HepG2 (cell line): Measurements from ENCODE around the gene ADAM8. TPM values are rescaled to one million over a fixed set of nuclear protein-coding genes. Genes with fewer than 3 reads are reported as not detected.

Experiments
- ATAC-seq: fragments of 200-7000 bp; cut with Tn5 transposase; 3 replicates; pipeline ENCODE4 v1.9.1; 2020; ENCODE audit warnings: mild to moderate bottlenecking, moderate library complexity
- BruUV-seq: library from RNA; stranded (reverse); fragments of 400-500 nt; replicated peaks from 2 replicates; lab custom pipeline; 2021; lab: Mats Ljungman, UMichigan
- CTCF ChIA-PET: fragments of 300-600 bp; formaldehyde crosslinking; extraction: SDS; loops from one replicate; lab custom pipeline; 2021; ENCODE audit warnings: low total read pairs, inconsistent platforms, low intra/inter-chr PET ratio; lab: Yijun Ruan, JAX
- POLR2A ChIA-PET: fragments of 350-600 bp; sonication (Branson Sonifier 250); formaldehyde crosslinking; loops from one replicate; lab custom pipeline; 2020; ENCODE audit warnings: antibody characterized with exemption, inconsistent platforms; lab: Yijun Ruan, JAX
- DNase-seq: peaks from one replicate; pipeline ENCODE4 v3.0.0-alpha.2; 2015; ENCODE audit warnings: low spot score
- FAIRE-seq: peaks from 3 replicates; lab custom pipeline; 2011; peaks lifted over from hg19 to GRCh38; lab: Jason Lieb, UNC
- H2AFZ ChIP-seq: one replicate; pipeline ENCODE4 v1.6.1; 2011; ENCODE audit warnings: low read length, inconsistent platforms
- H3K27ac ChIP-seq: fragments of 300-600 bp; 3 replicates; pipeline ENCODE4 v1.8.0; 2011; ENCODE audit warnings: mixed run types, mild to moderate bottlenecking, mixed read lengths, low read length, inconsistent platforms; ENCODE audit not compliant: insufficient read depth; ENCODE audit errors: extremely low read length
- H3K27me3 ChIP-seq, 2 experiments: fragments of 200-600 bp in 1 of 2; 2 replicates in 1 of 2; 3 replicates in 1 of 2; pipeline versions ENCODE4 v1.6.0 to v1.8.0; 2011; ENCODE audit warnings: low read length in 2 of 2, mild to moderate bottlenecking in 2 of 2, moderate library complexity in 2 of 2, inconsistent platforms in 1 of 2; ENCODE audit not compliant: insufficient read depth in 2 of 2, control insufficient read depth in 1 of 2
- H3K36me3 ChIP-seq, 2 experiments: fragments of 200-600 bp in 1 of 2; replicated peaks in 1 of 2; 2 replicates in 1 of 2; 3 replicates in 1 of 2; pipeline versions ENCODE4 v1.5.1 to v1.8.0; 2011; ENCODE audit warnings: low read length in 2 of 2, inconsistent platforms in 1 of 2; ENCODE audit not compliant: insufficient read depth in 2 of 2, control insufficient read depth in 1 of 2
- H3K4me1 ChIP-seq: 2 replicates; pipeline ENCODE4 v1.5.1; 2012; ENCODE audit warnings: low read length, inconsistent platforms; ENCODE audit not compliant: insufficient read depth
- H3K4me2 ChIP-seq: 2 replicates; pipeline ENCODE4 v1.6.0; 2011; ENCODE audit warnings: low read depth, low read length, inconsistent platforms
- H3K4me3 ChIP-seq, 3 experiments: fragments of 200-600 bp in 1 of 3; sonication (generic), shearing (Covaris generic) in 1 of 3; replicated peaks in 1 of 3; 2 replicates each; pipeline ENCODE4 v1.5.1; 2011 to 2016; ENCODE audit warnings: low read length in 3 of 3, inconsistent platforms in 2 of 3, low read depth in 2 of 3, mild to moderate bottlenecking in 2 of 3, control low read depth in 1 of 3, mixed read lengths in 1 of 3; ENCODE audit not compliant: insufficient read depth in 1 of 3
- H3K79me2 ChIP-seq: one replicate; pipeline ENCODE4 v1.6.1; 2011; ENCODE audit warnings: low read length, inconsistent platforms; ENCODE audit not compliant: insufficient read depth
- H3K9ac ChIP-seq: 2 replicates; pipeline ENCODE4 v1.6.0; 2011; ENCODE audit warnings: mild to moderate bottlenecking, low read depth, low read length, inconsistent platforms; ENCODE audit not compliant: insufficient read depth
- H3K9me3 ChIP-seq: 2 replicates; pipeline ENCODE4 v1.5.1; 2012; ENCODE audit warnings: mild to moderate bottlenecking, low read length
- H4K20me1 ChIP-seq: 2 replicates; pipeline ENCODE4 v1.6.0; 2011; ENCODE audit warnings: inconsistent platforms, mild to moderate bottlenecking, low read length, moderate library complexity; ENCODE audit not compliant: insufficient read depth
- AKAP8 ChIP-seq: sonication (generic); formaldehyde crosslinking; IDR thresholded peaks from 2 replicates; pipeline ENCODE4 v1.5.1; 2020; ENCODE audit warnings: mild to moderate bottlenecking, missing genetic modification reagents
- GABPB1 ChIP-seq: IDR thresholded peaks from 2 replicates; pipeline ENCODE4 v1.6.1; 2016; ENCODE audit warnings: mild to moderate bottlenecking, missing genetic modification reagents, moderate library complexity, missing compliant biosample characterization
- NRL ChIP-seq: sonication (generic); formaldehyde crosslinking; IDR thresholded peaks from 2 replicates; pipeline ENCODE4 v1.5.0; 2020; ENCODE audit warnings: missing genetic modification reagents, mild to moderate bottlenecking, moderate library complexity, borderline replicate concordance
- SRSF1 ChIP-seq: fragments of 200-400 bp; formaldehyde crosslinking; optimal IDR thresholded peaks from 2 replicates; pipeline ENCODE3; 2017; ENCODE audit warnings: mild to moderate bottlenecking, low read depth, low read length, moderate library complexity
- SRY ChIP-seq: sonication (generic); formaldehyde crosslinking; IDR thresholded peaks from 2 replicates; pipeline ENCODE4 v1.8.0; 2022; ENCODE audit warnings: mild to moderate bottlenecking, missing genetic modification reagents
- TMF1 ChIP-seq: sonication (generic); formaldehyde crosslinking; IDR thresholded peaks from 2 replicates; pipeline ENCODE4 v1.8.1; 2022; ENCODE audit warnings: low read depth, missing genetic modification reagents
- TP53 ChIP-seq: sonication (generic); formaldehyde crosslinking; conservative IDR thresholded peaks from 2 replicates; pipeline ENCODE4 v1.4.0; 2020; ENCODE audit warnings: missing genetic modification reagents
- ZNF382 ChIP-seq: sonication (generic); formaldehyde crosslinking; IDR thresholded peaks from 2 replicates; pipeline ENCODE4 v1.5.0; 2020; ENCODE audit warnings: missing genetic modification reagents, mild to moderate bottlenecking, borderline replicate concordance
- ZNF512B ChIP-seq: sonication (generic); formaldehyde crosslinking; IDR thresholded peaks from 2 replicates; pipeline ENCODE4 v1.5.1; 2020; ENCODE audit warnings: missing genetic modification reagents, mild to moderate bottlenecking, borderline replicate concordance
- ZNF704 ChIP-seq: sonication (generic); formaldehyde crosslinking; IDR thresholded peaks from 2 replicates; pipeline ENCODE4 v1.8.1; 2023; ENCODE audit warnings: mild to moderate bottlenecking, inconsistent platforms, moderate library complexity, missing genetic modification reagents, borderline replicate concordance
- ZNF75D ChIP-seq: sonication (generic); formaldehyde crosslinking; IDR thresholded peaks from 2 replicates; pipeline ENCODE4 v1.8.1; 2023; ENCODE audit warnings: missing genetic modification reagents, mild to moderate bottlenecking, borderline replicate concordance
- ZNF782 ChIP-seq: sonication (generic); formaldehyde crosslinking; IDR thresholded peaks from 2 replicates; pipeline ENCODE4 v1.4.0; 2020; ENCODE audit warnings: missing genetic modification reagents, mild to moderate bottlenecking, borderline replicate concordance
- WGBS: methylation state at CpG from one replicate; pipeline ENCODE4 v1.1.6; 2017; ENCODE audit warnings: low lambda C conversion rate; 5-methylcytosine and 5-hydroxymethylcytosine counted together
- in situ Hi-C: cut with HindIII; loops from 2 replicates; pipeline ENCODE4 v1.10.0; 2017; ENCODE audit warnings: low pct_unique_long_range_greater_than_20kb; ENCODE audit not compliant: extremely low pct_ligation_motif_present
- intact Hi-C: fragments of 100-400 bp; cut with micrococcal nuclease; formaldehyde crosslinking; loops from one replicate; pipeline ENCODE4 v1.10.0; 2022; ENCODE audit not compliant: unreplicated experiment
- polyA plus RNA-seq, 8 experiments: library from polyadenylated mRNA; depleted of rRNA in 3 of 8; stranded (reverse) in 7 of 8; unstranded in 1 of 8; fragments of >200 nt; fragmentation: Illumina TruSeq in 4 of 8; extraction: Trizol in 4 of 8; gene quantifications; 2 replicates each; pipeline versions ENCODE4 v1.2.1 to v1.2.3, GENCODE V29; 2011 to 2016; ENCODE audit warnings: low read depth in 4 of 8, missing spikeins in 1 of 8, mixed read lengths in 1 of 8; ENCODE audit not compliant: insufficient read depth in 1 of 8
- total RNA-seq, 5 experiments: library from RNA; depleted of rRNA; stranded (reverse); fragments of >200 nt; fragmentation: Illumina TruSeq; extraction: Trizol; gene quantifications; 2 replicates each; pipeline ENCODE4 v1.2.3, GENCODE V29; 2016; ENCODE audit warnings: low read depth in 1 of 5
- TF ChIP-seq, protein P1 (sequence below): sonication (generic); formaldehyde crosslinking; IDR thresholded peaks from 2 replicates; pipeline ENCODE4 v1.4.0; 2020; ENCODE audit warnings: missing genetic modification reagents
- TF ChIP-seq, protein P2 (sequence below), 2 experiments: fragments of 450-650 bp in 1 of 2; sonication (generic) in 1 of 2; formaldehyde crosslinking; IDR thresholded peaks; 2 replicates each; pipeline versions ENCODE4 v1.5.0 to v1.8.0; 2020 to 2022; ENCODE audit warnings: mild to moderate bottlenecking in 1 of 2, missing genetic modification reagents in 1 of 2

ADAM8 gene
- total and polyA plus RNA-seq, 2 of the 13 experiments (the other 11 are each of a cell fraction or from before 2014, with no cell fraction given): 0.24 to 0.93 TPM

GRCh38 chr10:133251388-133252222 is 25.1 kb downstream of the ADAM8 start:
- no peak overlapping the region for H3K4me3 ChIP-seq
- DNase-seq: no peak
- BruUV-seq: no TSS peak
- WGBS: 6% methylated on average over 8 of the region's 28 CpGs
- H3K4me1 ChIP-seq: peaks cover 15% of the 10 kb centered on the region
- POLR2A ChIA-PET: no interaction called here
- no peak overlapping the region for H3K4me2 ChIP-seq
- peaks cover 26 to 76% of the 10 kb centered on the region in 2 experiments for H3K27me3 ChIP-seq
- no peaks in the 10 kb centered on the region for H3K9me3 ChIP-seq
- H3K27ac ChIP-seq: no peak overlapping the region
- H3K79me2 ChIP-seq: no peaks in the 10 kb centered on the region
- H3K36me3 ChIP-seq: no peaks in the 10 kb centered on the region
- H3K9ac ChIP-seq: no peak overlapping the region
- no peak for ATAC-seq
- FAIRE-seq: no peak
- no peaks in the 10 kb centered on the region for H4K20me1 ChIP-seq
- H2AFZ ChIP-seq: no peak overlapping the region
- in situ Hi-C loops (no loop called here), intact Hi-C loops (no loop called here)
- CTCF ChIA-PET: no interaction called here
- TF ChIP-seq SRSF1: no peak
- TF ChIP-seq AKAP8 (CRISPR knock-in tag): no peak
- no peak for TF ChIP-seq ZNF75D (CRISPR knock-in tag)
- TF ChIP-seq NRL (CRISPR knock-in tag): no peak
- TF ChIP-seq, protein P1, sequence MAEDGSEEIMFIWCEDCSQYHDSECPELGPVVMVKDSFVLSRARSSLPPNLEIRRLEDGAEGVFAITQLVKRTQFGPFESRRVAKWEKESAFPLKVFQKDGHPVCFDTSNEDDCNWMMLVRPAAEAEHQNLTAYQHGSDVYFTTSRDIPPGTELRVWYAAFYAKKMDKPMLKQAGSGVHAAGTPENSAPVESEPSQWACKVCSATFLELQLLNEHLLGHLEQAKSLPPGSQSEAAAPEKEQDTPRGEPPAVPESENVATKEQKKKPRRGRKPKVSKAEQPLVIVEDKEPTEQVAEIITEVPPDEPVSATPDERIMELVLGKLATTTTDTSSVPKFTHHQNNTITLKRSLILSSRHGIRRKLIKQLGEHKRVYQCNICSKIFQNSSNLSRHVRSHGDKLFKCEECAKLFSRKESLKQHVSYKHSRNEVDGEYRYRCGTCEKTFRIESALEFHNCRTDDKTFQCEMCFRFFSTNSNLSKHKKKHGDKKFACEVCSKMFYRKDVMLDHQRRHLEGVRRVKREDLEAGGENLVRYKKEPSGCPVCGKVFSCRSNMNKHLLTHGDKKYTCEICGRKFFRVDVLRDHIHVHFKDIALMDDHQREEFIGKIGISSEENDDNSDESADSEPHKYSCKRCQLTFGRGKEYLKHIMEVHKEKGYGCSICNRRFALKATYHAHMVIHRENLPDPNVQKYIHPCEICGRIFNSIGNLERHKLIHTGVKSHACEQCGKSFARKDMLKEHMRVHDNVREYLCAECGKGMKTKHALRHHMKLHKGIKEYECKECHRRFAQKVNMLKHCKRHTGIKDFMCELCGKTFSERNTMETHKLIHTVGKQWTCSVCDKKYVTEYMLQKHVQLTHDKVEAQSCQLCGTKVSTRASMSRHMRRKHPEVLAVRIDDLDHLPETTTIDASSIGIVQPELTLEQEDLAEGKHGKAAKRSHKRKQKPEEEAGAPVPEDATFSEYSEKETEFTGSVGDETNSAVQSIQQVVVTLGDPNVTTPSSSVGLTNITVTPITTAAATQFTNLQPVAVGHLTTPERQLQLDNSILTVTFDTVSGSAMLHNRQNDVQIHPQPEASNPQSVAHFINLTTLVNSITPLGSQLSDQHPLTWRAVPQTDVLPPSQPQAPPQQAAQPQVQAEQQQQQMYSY: no peak
- TF ChIP-seq SRY: no peak
- no peak for TF ChIP-seq GABPB1 (CRISPR knock-in tag)
- TF ChIP-seq ZNF704 (CRISPR knock-in tag): no peak
- no peak for TF ChIP-seq ZNF382 (CRISPR knock-in tag)
- TF ChIP-seq TMF1 (CRISPR knock-in tag): no peak
- TF ChIP-seq, protein P2, sequence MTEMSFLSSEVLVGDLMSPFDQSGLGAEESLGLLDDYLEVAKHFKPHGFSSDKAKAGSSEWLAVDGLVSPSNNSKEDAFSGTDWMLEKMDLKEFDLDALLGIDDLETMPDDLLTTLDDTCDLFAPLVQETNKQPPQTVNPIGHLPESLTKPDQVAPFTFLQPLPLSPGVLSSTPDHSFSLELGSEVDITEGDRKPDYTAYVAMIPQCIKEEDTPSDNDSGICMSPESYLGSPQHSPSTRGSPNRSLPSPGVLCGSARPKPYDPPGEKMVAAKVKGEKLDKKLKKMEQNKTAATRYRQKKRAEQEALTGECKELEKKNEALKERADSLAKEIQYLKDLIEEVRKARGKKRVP (CRISPR knock-in tag; IDR thresholded peaks at IDR 0.05): no peak
- TF ChIP-seq ZNF782: no peak
- no peak for TF ChIP-seq TP53 (CRISPR knock-in tag)
- no peak for TF ChIP-seq ZNF512B
